ENCODE data around the gene BPIFB2. TPM values are rescaled to one million over a fixed set of nuclear protein-coding genes. Genes with fewer than 3 reads are reported as not detected.

BPIFB2 gene
- total RNA-seq, 1 donor from 2014 or later, result not detected

DNA sequence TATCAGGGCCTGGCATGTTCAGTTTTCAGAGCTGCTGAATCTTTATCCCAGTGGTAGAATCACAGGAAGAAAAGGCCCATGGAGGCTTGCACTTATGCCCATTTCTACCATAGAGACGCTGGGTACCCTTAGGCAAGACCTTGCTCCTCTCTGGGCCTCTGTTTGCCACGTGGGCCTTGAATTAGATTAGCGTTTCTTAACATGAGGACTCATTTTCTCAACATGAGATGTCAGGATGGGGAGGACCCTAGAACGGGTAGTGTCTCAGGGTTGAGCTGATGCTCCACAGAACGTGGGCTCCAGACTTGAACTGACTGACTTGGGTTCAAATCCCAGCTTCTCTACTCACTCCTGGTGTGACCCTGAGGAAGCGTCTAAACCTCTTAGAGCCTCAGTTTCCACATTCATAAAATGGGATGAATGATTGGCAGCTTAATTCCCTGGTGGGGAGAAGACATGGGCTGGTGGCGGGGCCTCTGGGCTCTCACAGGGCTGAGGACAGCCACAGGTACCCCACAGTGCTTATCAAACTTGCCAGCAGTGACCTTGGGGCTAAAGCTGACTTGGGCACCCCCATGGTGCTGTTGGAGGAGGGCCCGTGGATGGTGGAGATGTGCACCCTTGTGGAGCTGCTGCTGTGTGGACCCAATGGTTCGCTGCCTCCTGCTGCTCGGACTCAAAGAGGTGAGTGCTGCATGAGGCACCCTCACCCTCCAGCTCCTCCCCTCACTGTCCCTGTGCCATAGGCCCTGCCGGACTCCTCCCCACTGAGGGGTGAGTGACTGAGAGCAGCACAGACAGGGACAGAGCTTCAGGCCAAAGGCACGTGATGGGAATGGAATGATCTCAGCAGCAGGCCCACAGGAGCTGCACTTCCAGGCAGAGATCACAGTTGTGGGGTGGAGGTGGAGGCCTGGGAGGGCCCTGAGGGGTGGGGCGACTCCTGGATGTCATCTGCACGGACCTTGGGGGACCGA is 31.5 kb upstream of the BPIFB2 start:
- Histone ChIP-seq H3K27ac (no peak overlapping the region), H3K9me3 (no peaks in the 10 kb centered on the region), H3K36me3 (no peaks in the 10 kb centered on the region), H3K4me3 (no peak overlapping the region), H3K4me1 (no peaks in the 10 kb centered on the region), H3K27me3 (no peaks in the 10 kb centered on the region)
- intact Hi-C loops (cut with DNase I), result no loop called here
- peak in 1 of 2 donors; percentile 45 for DNase-seq (ENCODE audit: low spot score in 2 of 2)
- TF ChIP-seq, protein P1, sequence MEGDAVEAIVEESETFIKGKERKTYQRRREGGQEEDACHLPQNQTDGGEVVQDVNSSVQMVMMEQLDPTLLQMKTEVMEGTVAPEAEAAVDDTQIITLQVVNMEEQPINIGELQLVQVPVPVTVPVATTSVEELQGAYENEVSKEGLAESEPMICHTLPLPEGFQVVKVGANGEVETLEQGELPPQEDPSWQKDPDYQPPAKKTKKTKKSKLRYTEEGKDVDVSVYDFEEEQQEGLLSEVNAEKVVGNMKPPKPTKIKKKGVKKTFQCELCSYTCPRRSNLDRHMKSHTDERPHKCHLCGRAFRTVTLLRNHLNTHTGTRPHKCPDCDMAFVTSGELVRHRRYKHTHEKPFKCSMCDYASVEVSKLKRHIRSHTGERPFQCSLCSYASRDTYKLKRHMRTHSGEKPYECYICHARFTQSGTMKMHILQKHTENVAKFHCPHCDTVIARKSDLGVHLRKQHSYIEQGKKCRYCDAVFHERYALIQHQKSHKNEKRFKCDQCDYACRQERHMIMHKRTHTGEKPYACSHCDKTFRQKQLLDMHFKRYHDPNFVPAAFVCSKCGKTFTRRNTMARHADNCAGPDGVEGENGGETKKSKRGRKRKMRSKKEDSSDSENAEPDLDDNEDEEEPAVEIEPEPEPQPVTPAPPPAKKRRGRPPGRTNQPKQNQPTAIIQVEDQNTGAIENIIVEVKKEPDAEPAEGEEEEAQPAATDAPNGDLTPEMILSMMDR (IDR thresholded peaks at IDR 0.05), result no peak

DNA sequence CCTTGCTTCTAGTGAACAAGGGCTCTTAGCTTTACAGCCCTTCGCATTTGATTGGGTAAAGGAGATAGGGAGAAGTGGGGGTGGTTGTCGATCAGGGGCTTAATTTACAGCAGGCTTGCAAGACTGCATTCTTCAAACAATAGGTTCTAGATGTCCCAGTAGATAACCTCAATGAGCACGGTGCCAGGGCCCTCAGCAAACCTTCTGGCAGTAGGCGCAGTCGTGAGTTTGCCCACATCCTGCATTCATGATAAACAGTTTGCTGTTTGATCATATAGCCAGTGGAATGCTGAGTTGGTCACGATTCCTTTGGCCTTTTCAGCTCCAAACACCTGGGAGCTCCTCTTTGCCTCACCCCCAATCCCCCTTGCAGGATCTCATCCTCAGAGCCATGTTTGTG is 30.8 kb upstream of the BPIFB2 start:
- peak in 1 of 2 donors; percentile 33 for DNase-seq (ENCODE audit: low spot score in 2 of 2)
- no peaks in the 10 kb centered on the region for H3K4me1 ChIP-seq
- no peaks in the 10 kb centered on the region for H3K36me3 ChIP-seq
- H3K9me3 ChIP-seq, result no peaks in the 10 kb centered on the region
- intact Hi-C loops (cut with DNase I), result no loop called here
- H3K27ac ChIP-seq, result no peak overlapping the region
- H3K4me3 ChIP-seq, result no peak overlapping the region
- TF ChIP-seq, protein P1 (IDR thresholded peaks at IDR 0.05), result no peak
- no peaks in the 10 kb centered on the region for H3K27me3 ChIP-seq

DNA sequence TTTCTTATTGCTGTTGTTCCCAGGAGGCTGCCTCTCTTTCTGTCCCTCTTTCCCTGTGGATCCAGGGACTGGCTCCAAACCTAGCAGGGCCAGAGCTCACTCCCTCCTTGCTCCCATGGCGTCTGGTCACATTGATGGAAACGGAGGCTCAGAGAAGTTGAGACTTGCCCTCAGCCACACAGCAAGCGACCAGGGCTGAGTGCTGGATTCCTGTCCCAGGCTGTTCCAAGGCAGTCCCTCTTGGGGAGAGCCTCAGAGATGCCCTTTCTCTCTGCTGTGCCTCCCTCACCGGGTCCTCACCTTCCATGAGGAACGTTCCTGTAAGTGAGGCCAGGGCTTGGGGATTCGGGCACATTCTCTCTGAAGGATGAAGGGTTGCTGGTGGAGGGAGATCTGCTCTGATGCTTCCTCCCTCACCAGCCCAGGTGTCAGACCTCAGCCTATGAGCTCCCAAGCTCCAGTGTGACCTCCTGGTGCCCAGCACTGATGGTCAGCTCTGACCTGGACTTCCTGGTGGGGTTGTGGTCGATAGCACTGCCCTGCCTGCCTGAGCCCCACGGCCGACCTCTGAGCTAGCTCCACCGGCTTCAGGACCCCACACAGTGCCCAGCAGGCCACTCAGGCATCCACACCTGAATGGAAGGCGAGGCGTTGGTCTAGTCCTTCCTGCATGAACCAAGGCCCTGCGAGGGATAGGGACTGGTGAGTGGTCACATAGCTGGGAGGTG is 30.1 kb upstream of the BPIFB2 start:
- H3K9me3 ChIP-seq, result no peaks in the 10 kb centered on the region
- H3K4me1 ChIP-seq, result no peaks in the 10 kb centered on the region
- no peak overlapping the region for H3K4me3 ChIP-seq
- intact Hi-C loops (cut with DNase I), result no loop called here
- DNase-seq (ENCODE audit: low spot score in 2 of 2), result peak in 1 of 2 donors; percentile 38
- H3K27ac ChIP-seq, result no peak overlapping the region
- H3K36me3 ChIP-seq, result no peaks in the 10 kb centered on the region
- TF ChIP-seq, protein P1 (IDR thresholded peaks at IDR 0.05), result no peak
- no peaks in the 10 kb centered on the region for H3K27me3 ChIP-seq

DNA sequence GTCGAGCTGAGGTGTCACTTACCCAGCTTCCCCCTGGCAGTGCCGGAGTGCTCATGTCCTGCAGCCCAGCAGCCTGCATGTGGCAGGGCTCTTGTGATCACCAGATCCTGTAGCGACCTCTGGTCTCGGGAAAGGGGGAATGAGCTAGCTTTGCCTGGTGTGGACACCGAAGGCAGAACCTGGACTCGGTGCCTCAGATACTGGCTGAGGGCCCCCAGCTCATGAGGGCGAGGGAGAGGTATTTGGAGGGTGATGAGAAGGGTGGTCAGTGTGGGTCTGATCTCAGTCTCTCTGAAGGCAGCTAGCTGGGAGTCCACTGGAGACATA is 29.5 kb upstream of the BPIFB2 start:
- intact Hi-C loops (cut with DNase I), result no loop called here
- H3K27ac ChIP-seq, result no peak overlapping the region
- no peaks in the 10 kb centered on the region for H3K27me3 ChIP-seq
- no peaks in the 10 kb centered on the region for H3K4me1 ChIP-seq
- no peaks in the 10 kb centered on the region for H3K36me3 ChIP-seq
- DNase-seq (ENCODE audit: low spot score in 2 of 2), result no peak
- H3K4me3 ChIP-seq, result no peak overlapping the region
- TF ChIP-seq, protein P1 (IDR thresholded peaks at IDR 0.05), result no peak
- H3K9me3 ChIP-seq, result no peaks in the 10 kb centered on the region

DNA sequence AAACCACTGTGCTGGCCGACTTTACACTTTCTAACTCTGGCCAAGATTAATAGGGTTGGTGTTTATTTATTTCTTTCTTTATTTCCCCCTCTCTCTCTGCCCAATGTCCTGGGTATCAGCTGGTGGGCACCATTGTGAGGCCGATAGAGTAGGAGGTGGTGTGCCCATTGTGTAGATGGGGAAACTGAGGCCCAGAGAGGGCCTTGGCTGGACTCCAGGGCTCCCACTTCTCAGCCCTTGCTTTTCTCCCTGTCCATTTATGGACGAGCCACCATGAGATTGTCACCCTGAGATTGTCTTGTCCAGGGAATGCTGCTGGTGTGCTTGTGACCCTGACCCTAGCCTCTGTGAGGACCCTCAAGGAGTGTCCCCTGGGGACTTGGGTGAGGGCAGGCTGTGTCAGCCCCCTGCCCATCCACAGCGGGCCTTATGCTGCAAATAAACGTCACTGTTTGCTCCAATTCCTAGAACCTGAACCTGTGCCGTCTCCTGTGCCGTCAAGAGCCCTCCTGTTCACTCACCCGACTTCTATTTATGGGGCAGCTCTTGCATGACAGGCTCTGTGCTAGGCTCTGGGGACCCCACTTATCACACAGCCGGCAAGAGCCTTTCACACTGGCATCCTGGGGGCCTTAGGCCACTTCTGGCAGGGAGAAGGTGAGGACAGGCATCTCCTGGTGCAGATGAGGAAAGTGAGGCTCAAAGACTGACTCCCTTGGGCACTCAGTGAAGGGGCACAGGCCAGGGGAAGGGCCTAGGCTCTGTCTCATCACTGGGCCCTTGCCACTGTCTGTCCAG is 28.1 kb upstream of the BPIFB2 start:
- no peaks in the 10 kb centered on the region for H3K27me3 ChIP-seq
- H3K4me3 ChIP-seq, result no peak overlapping the region
- no peak overlapping the region for H3K27ac ChIP-seq
- DNase-seq (ENCODE audit: low spot score in 2 of 2), result no peak
- TF ChIP-seq, protein P1 (IDR thresholded peaks at IDR 0.05), result no peak
- intact Hi-C loops (cut with DNase I), result no loop called here
- H3K4me1 ChIP-seq, result no peaks in the 10 kb centered on the region
- no peaks in the 10 kb centered on the region for H3K36me3 ChIP-seq
- no peaks in the 10 kb centered on the region for H3K9me3 ChIP-seq

Measured in ascending aorta (tissue), 2 donors.